Astrocyte (in vitro differentiated cells and primary cell): Measurements from ENCODE around the gene ARL2BP. TPM values are rescaled to one million over a fixed set of nuclear protein-coding genes. Genes with fewer than 3 reads are reported as not detected.

Experiments used
- DNase-seq: peaks from one replicate; pipeline ENCODE4 v3.0.0-alpha.2; 2010; ENCODE audit warnings: low read depth
- FAIRE-seq: peaks from 2 replicates; lab custom pipeline; 2011; peaks lifted over from hg19 to GRCh38; lab: Jason Lieb, UNC
- H2AFZ ChIP-seq: 2 replicates; pipeline ENCODE4 v1.6.0; 2012; ENCODE audit warnings: low read depth, low read length, inconsistent platforms
- H3K27ac ChIP-seq: 2 replicates; pipeline ENCODE4 v1.5.1; 2011; ENCODE audit warnings: low read depth, low read length, inconsistent platforms
- H3K27me3 ChIP-seq: 2 replicates; pipeline ENCODE4 v1.6.0; 2011; ENCODE audit warnings: low read length, inconsistent platforms; ENCODE audit not compliant: insufficient read depth
- H3K36me3 ChIP-seq: 2 replicates; pipeline ENCODE4 v1.5.1; 2011; ENCODE audit warnings: low read length, inconsistent platforms; ENCODE audit not compliant: insufficient read depth
- H3K4me1 ChIP-seq: 2 replicates; pipeline ENCODE4 v1.5.1; 2011; ENCODE audit warnings: low read length, inconsistent platforms; ENCODE audit not compliant: insufficient read depth
- H3K4me2 ChIP-seq: 2 replicates; pipeline ENCODE4 v1.6.0; 2012; ENCODE audit warnings: low read length, inconsistent platforms
- H3K4me3 ChIP-seq: 2 replicates; pipeline ENCODE4 v1.5.1; 2011; ENCODE audit warnings: low read depth, mild to moderate bottlenecking, low read length, inconsistent platforms; ENCODE audit not compliant: insufficient read depth
- H3K79me2 ChIP-seq: 2 replicates; pipeline ENCODE4 v1.6.0; 2012; ENCODE audit warnings: mild to moderate bottlenecking, low read length, inconsistent platforms; ENCODE audit not compliant: insufficient read depth
- H3K9ac ChIP-seq: 2 replicates; pipeline ENCODE4 v1.6.0; 2012; ENCODE audit warnings: mild to moderate bottlenecking, low read length, inconsistent platforms
- H3K9me3 ChIP-seq: 2 replicates; pipeline ENCODE4 v1.5.1; 2012; ENCODE audit warnings: low read depth, mild to moderate bottlenecking, low read length, inconsistent platforms; ENCODE audit not compliant: insufficient read depth
- H4K20me1 ChIP-seq: 2 replicates; pipeline ENCODE4 v1.6.0; 2012; ENCODE audit warnings: low read length, inconsistent platforms; ENCODE audit not compliant: insufficient read depth
- H3K27ac Mint-ChIP-seq: one replicate; pipeline ENCODE4 v1.8.0; 2021; ENCODE audit warnings: mild to moderate bottlenecking, mixed read lengths; ENCODE audit not compliant: unreplicated experiment
- H3K27me3 Mint-ChIP-seq: one replicate; pipeline ENCODE4 v1.8.0; 2021; ENCODE audit warnings: low read depth, mixed read lengths; ENCODE audit not compliant: unreplicated experiment
- H3K36me3 Mint-ChIP-seq: one replicate; pipeline ENCODE4 v1.8.0; 2021; ENCODE audit warnings: low read depth, mixed read lengths; ENCODE audit not compliant: unreplicated experiment
- H3K4me1 Mint-ChIP-seq: one replicate; pipeline ENCODE4 v1.8.0; 2021; ENCODE audit warnings: low read depth, mixed read lengths; ENCODE audit not compliant: unreplicated experiment
- H3K4me3 Mint-ChIP-seq: one replicate; pipeline ENCODE4 v1.8.0; 2021; ENCODE audit warnings: mild to moderate bottlenecking, moderate library complexity, mixed read lengths; ENCODE audit not compliant: unreplicated experiment
- H3K9me3 Mint-ChIP-seq: one replicate; pipeline ENCODE4 v1.8.0; 2021; ENCODE audit warnings: mild to moderate bottlenecking, mixed read lengths; ENCODE audit not compliant: unreplicated experiment
- CTCF ChIP-seq: IDR thresholded peaks from 2 replicates; pipeline ENCODE4 v1.5.1; 2011; ENCODE audit warnings: low read depth, mild to moderate bottlenecking, inconsistent platforms, low read length, moderate library complexity; ENCODE audit not compliant: insufficient read depth
- EZH2 ChIP-seq: IDR thresholded peaks from 2 replicates; pipeline ENCODE4 v1.6.1; 2012; ENCODE audit warnings: mild to moderate bottlenecking, low read length, inconsistent platforms; ENCODE audit not compliant: insufficient read depth
- total RNA-seq: library from RNA; stranded (reverse); gene quantifications from 2 replicates; pipeline ENCODE4 v1.2.1, GENCODE V29; 2021

Gene ARL2BP
- total RNA-seq, 1 donor from 2014 or later: 71.1 TPM

- DNase-seq (no peak), FAIRE-seq (no peak)
- H4K20me1 ChIP-seq: peaks cover 5% of the 10 kb centered on the region
- H3K79me2 ChIP-seq: no peaks in the 10 kb centered on the region
- H3K27me3 ChIP-seq: no peaks in the 10 kb centered on the region
- no peak overlapping the region for H3K4me3 ChIP-seq
- H3K27ac ChIP-seq: no peak overlapping the region
- Mint-ChIP-seq H3K9me3 (no peaks in the 10 kb centered on the region), H3K27me3 (no peaks in the 10 kb centered on the region), H3K27ac (no peak overlapping the region), H3K36me3 (peaks cover 20% of the 10 kb centered on the region), H3K4me1 (no peaks in the 10 kb centered on the region), H3K4me3 (no peak overlapping the region)
- H3K4me1 ChIP-seq: no peaks in the 10 kb centered on the region
- no peak overlapping the region for H3K4me2 ChIP-seq
- TF ChIP-seq EZH2 (no peak), CTCF (no peak)
- no peak overlapping the region for H3K9ac ChIP-seq
- H3K9me3 ChIP-seq: no peaks in the 10 kb centered on the region
- H2AFZ ChIP-seq: no peak overlapping the region
- H3K36me3 ChIP-seq: peaks cover 44% of the 10 kb centered on the region
Measured at GRCh38 chr16:57252148-57252721, 7.2 kb downstream of the ARL2BP start.

GRCh38 chr16:57253466-57253865, 8.4 kb downstream of the ARL2BP start:
- no peak for FAIRE-seq

More at GRCh38 chr16:57253466-57253865, 8.4 kb downstream of the ARL2BP start:
- no peak for DNase-seq
- Histone ChIP-seq H3K27me3 (no peaks in the 10 kb centered on the region), H3K4me3 (no peak overlapping the region), H3K4me1 (no peaks in the 10 kb centered on the region), H3K4me2 (no peak overlapping the region), H3K9ac (no peak overlapping the region), H4K20me1 (no peaks in the 10 kb centered on the region), H2AFZ (no peak overlapping the region), H3K79me2 (no peaks in the 10 kb centered on the region), H3K36me3 (peaks cover 36% of the 10 kb centered on the region), H3K27ac (no peak overlapping the region), H3K9me3 (no peaks in the 10 kb centered on the region)
- H3K4me1 Mint-ChIP-seq: no peaks in the 10 kb centered on the region
- peaks cover 24% of the 10 kb centered on the region for H3K36me3 Mint-ChIP-seq
- H3K4me3 Mint-ChIP-seq: no peak overlapping the region
- no peak overlapping the region for H3K27ac Mint-ChIP-seq
- no peaks in the 10 kb centered on the region for H3K9me3 Mint-ChIP-seq
- no peak for TF ChIP-seq EZH2
- no peak for TF ChIP-seq CTCF
- no peaks in the 10 kb centered on the region for H3K27me3 Mint-ChIP-seq
